ENCODE measurements around the gene DUSP7.

DUSP7 gene

GRCh38 chr3:52029053-52029452 is 27.3 kb downstream of the DUSP7 start:
- no peaks in the 10 kb centered on the region for H4K20me1 ChIP-seq (ENCODE audit: low read depth, low read length)
- no peaks in the 10 kb centered on the region for H3K36me3 ChIP-seq (ENCODE audit: low read length)
- H3K4me2 ChIP-seq (ENCODE audit: low read depth, low read length, poor library complexity, severe bottlenecking), result no peak overlapping the region
- no peaks in the 10 kb centered on the region for H3F3A ChIP-seq (ENCODE audit: insufficient read depth)
- H3K27ac ChIP-seq (ENCODE audit: low read depth, low read length), result no peak overlapping the region
- no peaks in the 10 kb centered on the region for H3K9me3 ChIP-seq (ENCODE audit: insufficient read depth, low read length)
- H3K27me3 ChIP-seq (ENCODE audit: low read length), result no peaks in the 10 kb centered on the region
- no peak overlapping the region for H2AFZ ChIP-seq (ENCODE audit: low read depth, low read length, severe bottlenecking)
- no peaks in the 10 kb centered on the region for H3K9me2 ChIP-seq (replicated peaks; ENCODE audit: insufficient read depth, low read length)
- TF ChIP-seq CTCF (IDR thresholded peaks at IDR 0.05; ENCODE audit: insufficient read depth, low read length, poor library complexity, severe bottlenecking) (no peak), EZH2phosphoT487 (conservative IDR thresholded peaks at IDR 0.05; ENCODE audit: low read length) (no peak)
- H3K79me2 ChIP-seq (ENCODE audit: insufficient read depth, low read length), result no peaks in the 10 kb centered on the region
- H3K4me3 ChIP-seq (ENCODE audit: insufficient read depth, low read length, poor library complexity, severe bottlenecking), result no peak overlapping the region
- no peak overlapping the region for H3K9ac ChIP-seq (ENCODE audit: low read length)

GRCh38 chr3:52028572-52028971 is 27.8 kb downstream of the DUSP7 start:
- H3K9me3 ChIP-seq (ENCODE audit: insufficient read depth, low read length), result no peaks in the 10 kb centered on the region
- no peak overlapping the region for H3K27ac ChIP-seq (ENCODE audit: low read depth, low read length)
- H2AFZ ChIP-seq (ENCODE audit: low read depth, low read length, severe bottlenecking), result no peak overlapping the region
- H3K79me2 ChIP-seq (ENCODE audit: insufficient read depth, low read length), result no peaks in the 10 kb centered on the region
- H3K27me3 ChIP-seq (ENCODE audit: low read length), result no peaks in the 10 kb centered on the region
- no peaks in the 10 kb centered on the region for H3K36me3 ChIP-seq (ENCODE audit: low read length)
- H3K4me3 ChIP-seq (ENCODE audit: insufficient read depth, low read length, poor library complexity, severe bottlenecking), result no peak overlapping the region
- no peak overlapping the region for H3K4me2 ChIP-seq (ENCODE audit: low read depth, low read length, poor library complexity, severe bottlenecking)
- no peaks in the 10 kb centered on the region for H4K20me1 ChIP-seq (ENCODE audit: low read depth, low read length)
- H3K9me2 ChIP-seq (replicated peaks; ENCODE audit: insufficient read depth, low read length), result no peaks in the 10 kb centered on the region
- no peak overlapping the region for H3K9ac ChIP-seq (ENCODE audit: low read length)
- TF ChIP-seq EZH2phosphoT487 (conservative IDR thresholded peaks at IDR 0.05; ENCODE audit: low read length) (no peak), CTCF (IDR thresholded peaks at IDR 0.05; ENCODE audit: insufficient read depth, low read length, poor library complexity, severe bottlenecking) (no peak)
- H3F3A ChIP-seq (ENCODE audit: insufficient read depth), result no peaks in the 10 kb centered on the region

- Histone ChIP-seq H3K36me3 (ENCODE audit: low read length) (no peaks in the 10 kb centered on the region), H4K20me1 (ENCODE audit: low read depth, low read length) (no peaks in the 10 kb centered on the region), H2AFZ (ENCODE audit: low read depth, low read length, severe bottlenecking) (no peak overlapping the region), H3F3A (ENCODE audit: insufficient read depth) (no peaks in the 10 kb centered on the region), H3K27me3 (ENCODE audit: low read length) (no peaks in the 10 kb centered on the region), H3K79me2 (ENCODE audit: insufficient read depth, low read length) (no peaks in the 10 kb centered on the region), H3K9me3 (ENCODE audit: insufficient read depth, low read length) (no peaks in the 10 kb centered on the region), H3K9me2 (replicated peaks; ENCODE audit: insufficient read depth, low read length) (no peaks in the 10 kb centered on the region), H3K4me2 (ENCODE audit: low read depth, low read length, poor library complexity, severe bottlenecking) (no peak overlapping the region), H3K27ac (ENCODE audit: low read depth, low read length) (no peak overlapping the region), H3K9ac (ENCODE audit: low read length) (no peak overlapping the region), H3K4me3 (ENCODE audit: insufficient read depth, low read length, poor library complexity, severe bottlenecking) (no peak overlapping the region)
- TF ChIP-seq EZH2phosphoT487 (conservative IDR thresholded peaks at IDR 0.05; ENCODE audit: low read length), result no peak
- TF ChIP-seq CTCF (IDR thresholded peaks at IDR 0.05; ENCODE audit: insufficient read depth, low read length, poor library complexity, severe bottlenecking), result no peak
Observed at GRCh38 chr3:52026041-52026440, 30.3 kb downstream of the DUSP7 start.

All from SU-DHL-6 (cell line).